OCI-LY7 (cell line): ENCODE measurements around the gene MCM9. TPM values are rescaled to one million over a fixed set of nuclear protein-coding genes. Genes with fewer than 3 reads are reported as not detected.
A peak's percentile ranks its signal among the peaks of the same experiment; 100 is the strongest.

Experiments used
- BruUV-seq: library from RNA; stranded (reverse); fragments of 400-500 nt; replicated peaks from 2 replicates; lab custom pipeline; 2021; lab: Mats Ljungman, UMichigan
- CTCF ChIA-PET: fragments of 300-600 bp; sonication (Branson Sonifier 250); formaldehyde crosslinking; loops from one replicate; lab custom pipeline; 2022; ENCODE audit warnings: antibody characterized with exemption; ENCODE audit not compliant: unreplicated experiment; lab: Charles Lee
- POLR2A ChIA-PET: fragments of 300-600 bp; sonication (Branson Sonifier 250); formaldehyde crosslinking; loops from one replicate; lab custom pipeline; 2022; ENCODE audit warnings: antibody characterized with exemption; lab: Charles Lee
- DNase-seq: peaks from one replicate; pipeline ENCODE4 v3.0.0-alpha.2; 2015; ENCODE audit warnings: low spot score
- H2AFZ ChIP-seq: fragments of 200-600 bp; sonication (generic), shearing (Covaris generic); 2 replicates; pipeline ENCODE4 v1.6.1; 2014; ENCODE audit warnings: mild to moderate bottlenecking, antibody characterized with exemption, low read length, moderate library complexity
- H3K27ac ChIP-seq: fragments of 200-600 bp; sonication (generic); 2 replicates; pipeline ENCODE4 v1.5.1; 2014; ENCODE audit warnings: mixed run types, low read depth, mild to moderate bottlenecking, moderate library complexity, low read length, inconsistent platforms; ENCODE audit not compliant: poor library complexity, severe bottlenecking
- H3K36me3 ChIP-seq: fragments of 200-600 bp; sonication (generic); 2 replicates; pipeline ENCODE4 v1.6.1; 2014; ENCODE audit warnings: mild to moderate bottlenecking, antibody characterized with exemption, low read length, moderate library complexity, mixed read lengths; ENCODE audit not compliant: insufficient read depth
- H3K4me1 ChIP-seq: fragments of 200-600 bp; sonication (generic); 2 replicates; pipeline ENCODE4 v1.5.1; 2014; ENCODE audit warnings: mild to moderate bottlenecking, low read length; ENCODE audit not compliant: insufficient read depth, poor library complexity, severe bottlenecking
- H3K4me2 ChIP-seq: fragments of 200-600 bp; sonication (generic); 2 replicates; pipeline ENCODE4 v1.6.1; 2014; ENCODE audit warnings: mild to moderate bottlenecking, low read length
- H3K4me3 ChIP-seq: fragments of 200-600 bp; sonication (generic); 2 replicates; pipeline ENCODE4 v1.5.1; 2014; ENCODE audit warnings: mild to moderate bottlenecking, low read depth, low read length; ENCODE audit not compliant: poor library complexity, severe bottlenecking
- H3K79me2 ChIP-seq: fragments of 200-600 bp; sonication (generic); 2 replicates; pipeline ENCODE4 v1.6.1; 2016; ENCODE audit warnings: low read depth, mild to moderate bottlenecking, low read length, moderate library complexity, mixed read lengths; ENCODE audit not compliant: insufficient read depth
- H3K9me2 ChIP-seq: fragments of 200-600 bp; sonication (generic); 2 replicates; pipeline ENCODE4 v1.6.1; 2016; ENCODE audit warnings: mild to moderate bottlenecking, low read length, mixed read lengths; ENCODE audit not compliant: insufficient read depth
- H3K9me3 ChIP-seq: fragments of 200-600 bp; sonication (generic); 2 replicates; pipeline ENCODE4 v1.6.1; 2014; ENCODE audit warnings: mild to moderate bottlenecking, mixed run types, low read length, mixed read lengths
- H4K20me1 ChIP-seq: fragments of 200-600 bp; sonication (generic); 2 replicates; pipeline ENCODE4 v1.6.1; 2014; ENCODE audit warnings: mild to moderate bottlenecking, antibody characterized with exemption, low read length, moderate library complexity, mixed read lengths; ENCODE audit not compliant: insufficient read depth
- CTCF ChIP-seq: fragments of 200-600 bp; sonication (generic); conservative IDR thresholded peaks from 2 replicates; pipeline ENCODE4 v1.5.1; 2014; ENCODE audit warnings: mild to moderate bottlenecking, antibody characterized with exemption, low read length, moderate library complexity, mixed read lengths
- EZH2phosphoT487 ChIP-seq: fragments of 200-600 bp; sonication (generic); IDR thresholded peaks from 2 replicates; pipeline ENCODE4 v1.6.1; 2018; ENCODE audit warnings: low read depth, borderline replicate concordance, mild to moderate bottlenecking, mixed run types, antibody characterized with exemption, low read length, moderate library complexity, mixed read lengths
- intact Hi-C: fragments of 100-400 bp; cut with micrococcal nuclease; formaldehyde crosslinking; loops from one replicate; pipeline ENCODE4 v1.10.0; 2022; ENCODE audit not compliant: unreplicated experiment
- total RNA-seq, 2 experiments: library from RNA; depleted of rRNA in 1 of 2; stranded (reverse); fragments of >200 nt in 1 of 2; shearing (Covaris generic) in 1 of 2; gene quantifications; 2 replicates each; pipeline ENCODE4 v1.2.3, GENCODE V29; 2014 to 2022

Gene MCM9
- total RNA-seq, 2 experiments from 2014 or later: 17.4 to 18.8 TPM

GRCh38 chr6:118776607-118777549 lies 158.1 kb downstream of the MCM9 start:
- Histone ChIP-seq H3K9me3 (no peaks in the 10 kb centered on the region), H3K36me3 (no peaks in the 10 kb centered on the region), H3K79me2 (no peaks in the 10 kb centered on the region), H3K4me3 (no peak overlapping the region), H3K4me1 (no peaks in the 10 kb centered on the region), H3K4me2 (no peak overlapping the region), H3K27ac (no peak overlapping the region), H3K9me2 (no peaks in the 10 kb centered on the region), H2AFZ (no peak overlapping the region), H4K20me1 (no peaks in the 10 kb centered on the region; the same call in 1 of the 2 replicates)
- CTCF ChIA-PET: no interaction called here
- TF ChIP-seq CTCF: peak; percentile 95
- TF ChIP-seq EZH2phosphoT487: no peak
- POLR2A ChIA-PET: no interaction called here
- BruUV-seq: no TSS peak
- DNase-seq: peak; percentile 70
- intact Hi-C loops: loop anchor here (1.0 to 10.0 kb wide), 2 partner anchors 212 to 492 kb away; no protein-coding TSS in a partner anchor

- intact Hi-C loops: loop anchor here (10.0 kb wide), 1 partner anchor 491 kb away; no protein-coding TSS in a partner anchor
- H3K4me3 ChIP-seq: no peak overlapping the region
- no peak overlapping the region for H2AFZ ChIP-seq
- no peaks in the 10 kb centered on the region for H3K9me2 ChIP-seq
- POLR2A ChIA-PET: no interaction called here
- no peaks in the 10 kb centered on the region; the same call in 1 of the 2 replicates for H4K20me1 ChIP-seq
- CTCF ChIA-PET: no interaction called here
- no peak overlapping the region for H3K4me2 ChIP-seq
- TF ChIP-seq CTCF (no peak), EZH2phosphoT487 (no peak)
- BruUV-seq: no TSS peak
- no peaks in the 10 kb centered on the region for H3K36me3 ChIP-seq
- no peaks in the 10 kb centered on the region for H3K79me2 ChIP-seq
- no peaks in the 10 kb centered on the region for H3K9me3 ChIP-seq
- H3K27ac ChIP-seq: no peak overlapping the region
- no peaks in the 10 kb centered on the region for H3K4me1 ChIP-seq
- DNase-seq: no peak
Observed at GRCh38 chr6:118775381-118775780, 159.6 kb downstream of the MCM9 start.

- H3K9me3 ChIP-seq: no peaks in the 10 kb centered on the region
- H3K27ac ChIP-seq: no peak overlapping the region
- ChIA-PET CTCF (no interaction called here), POLR2A (no interaction called here)
- no peaks in the 10 kb centered on the region; the same call in 1 of the 2 replicates for H4K20me1 ChIP-seq
- H3K4me1 ChIP-seq: no peaks in the 10 kb centered on the region
- H3K9me2 ChIP-seq: no peaks in the 10 kb centered on the region
- no peak for DNase-seq
- intact Hi-C loops: loop anchor here (10.0 kb wide), 1 partner anchor 490 kb away; no protein-coding TSS in a partner anchor
- H3K79me2 ChIP-seq: no peaks in the 10 kb centered on the region
- H3K4me2 ChIP-seq: no peak overlapping the region
- BruUV-seq: no TSS peak
- no peaks in the 10 kb centered on the region for H3K36me3 ChIP-seq
- H3K4me3 ChIP-seq: no peak overlapping the region
- H2AFZ ChIP-seq: no peak overlapping the region
- TF ChIP-seq CTCF (no peak), EZH2phosphoT487 (no peak)
Observed at GRCh38 chr6:118774581-118774980, 160.4 kb downstream of the MCM9 start.
